A673 (cell line): Measurements from ENCODE around the gene BDKRB1. TPM values are rescaled to one million over a fixed set of nuclear protein-coding genes. Genes with fewer than 3 reads are reported as not detected.

Source experiments
- BruUV-seq: library from RNA; stranded (reverse); fragments of 400-500 nt; replicated peaks from 2 replicates; lab custom pipeline; 2021; lab: Mats Ljungman, UMichigan
- CTCF ChIA-PET: fragments of 300-600 bp; sonication (Branson Sonifier 250); formaldehyde crosslinking; loops from one replicate; lab custom pipeline; 2022; ENCODE audit warnings: antibody characterized with exemption; lab: Charles Lee
- POLR2A ChIA-PET: fragments of 300-600 bp; sonication (Branson Sonifier 250); formaldehyde crosslinking; loops from one replicate; lab custom pipeline; 2022; ENCODE audit warnings: antibody characterized with exemption; ENCODE audit not compliant: low non-redundant PET; lab: Charles Lee
- DNase-seq: peaks from one replicate; pipeline ENCODE4 v3.0.0-alpha.2; 2015; ENCODE audit warnings: low spot score
- H3K27ac ChIP-seq: fragments of 200-600 bp; sonication (generic); 2 replicates; pipeline ENCODE4 v1.5.1; 2016; ENCODE audit warnings: mixed run types, low read depth, mild to moderate bottlenecking, mixed read lengths, antibody characterized with exemption, low read length; ENCODE audit not compliant: poor library complexity, severe bottlenecking
- H3K27me3 ChIP-seq: fragments of 200-600 bp; sonication (generic); replicated peaks from 2 replicates; pipeline ENCODE4 v1.6.1; 2017; ENCODE audit warnings: mixed run types, low read depth, mild to moderate bottlenecking, mixed read lengths, antibody characterized with exemption, low read length; ENCODE audit not compliant: insufficient read depth, poor library complexity
- H3K36me3 ChIP-seq: fragments of 200-600 bp; sonication (generic); 2 replicates; pipeline ENCODE4 v1.6.1; 2016; ENCODE audit warnings: mixed run types, mild to moderate bottlenecking, mixed read lengths, antibody characterized with exemption, low read length; ENCODE audit not compliant: insufficient read depth, poor library complexity, severe bottlenecking
- H3K4me1 ChIP-seq: fragments of 200-600 bp; sonication (generic); 2 replicates; pipeline ENCODE4 v1.6.1; 2017; ENCODE audit warnings: mixed run types, mild to moderate bottlenecking, mixed read lengths, antibody characterized with exemption, low read length; ENCODE audit not compliant: insufficient read depth, poor library complexity, severe bottlenecking
- H3K4me3 ChIP-seq: fragments of 200-600 bp; sonication (generic); 2 replicates; pipeline ENCODE4 v1.5.1; 2016; ENCODE audit warnings: low read depth, mixed run types, mild to moderate bottlenecking, mixed read lengths, low read length; ENCODE audit not compliant: poor library complexity, severe bottlenecking
- H3K9me3 ChIP-seq: fragments of 200-600 bp; sonication (generic); 2 replicates; pipeline ENCODE4 v1.6.1; 2016; ENCODE audit warnings: mixed run types, low read depth, mild to moderate bottlenecking, mixed read lengths, antibody characterized with exemption, low read length; ENCODE audit not compliant: poor library complexity, severe bottlenecking
- EZH2 ChIP-seq: fragments of 200-600 bp; sonication (generic); IDR thresholded peaks from 2 replicates; pipeline ENCODE4 v1.6.1; 2017; ENCODE audit warnings: borderline replicate concordance, low read depth, mild to moderate bottlenecking, mixed read lengths, antibody characterized with exemption, low read length; ENCODE audit not compliant: poor library complexity, severe bottlenecking
- intact Hi-C: fragments of 100-400 bp; cut with micrococcal nuclease; formaldehyde crosslinking; loops from one replicate; pipeline ENCODE4 v1.10.0; 2022; ENCODE audit not compliant: unreplicated experiment
- total RNA-seq: library from RNA; stranded (reverse); gene quantifications from 2 replicates; pipeline ENCODE4 v1.2.3, GENCODE V29; 2021
- TF ChIP-seq, protein P1 (sequence below): fragments of 300-800, 200-600 bp; sonication (generic); conservative IDR thresholded peaks from 2 replicates; pipeline ENCODE4 v1.5.1; 2017; ENCODE audit warnings: low read depth, mild to moderate bottlenecking, antibody characterized with exemption, low read length, moderate library complexity, mixed read lengths

Gene BDKRB1
- total RNA-seq, 1 experiment from 2014 or later = not detected

DNA sequence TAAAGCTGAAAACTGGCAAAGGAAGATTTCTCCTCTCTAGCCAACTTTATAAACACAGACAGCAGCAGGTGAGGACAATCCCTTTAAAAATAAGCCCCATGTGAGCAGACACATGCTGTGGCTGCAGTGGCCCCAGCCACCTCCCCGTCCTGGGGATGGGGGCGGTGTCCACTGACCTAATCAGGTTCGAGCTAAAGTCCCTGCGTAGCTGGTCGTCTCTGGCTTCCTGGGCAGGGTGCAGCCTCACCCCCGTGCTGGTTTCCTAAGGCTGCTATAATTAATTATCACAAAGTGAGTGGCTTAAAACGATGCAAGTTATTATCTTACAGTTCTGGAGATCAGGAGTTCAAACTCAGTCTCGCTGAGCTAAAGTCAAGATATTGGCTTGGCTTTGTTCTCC, 1.0 kb downstream of the BDKRB1 start:
- POLR2A ChIA-PET = no interaction called here
- H3K4me3 ChIP-seq = no peak overlapping the region
- no peaks in the 10 kb centered on the region for H3K9me3 ChIP-seq
- TF ChIP-seq, protein P1, sequence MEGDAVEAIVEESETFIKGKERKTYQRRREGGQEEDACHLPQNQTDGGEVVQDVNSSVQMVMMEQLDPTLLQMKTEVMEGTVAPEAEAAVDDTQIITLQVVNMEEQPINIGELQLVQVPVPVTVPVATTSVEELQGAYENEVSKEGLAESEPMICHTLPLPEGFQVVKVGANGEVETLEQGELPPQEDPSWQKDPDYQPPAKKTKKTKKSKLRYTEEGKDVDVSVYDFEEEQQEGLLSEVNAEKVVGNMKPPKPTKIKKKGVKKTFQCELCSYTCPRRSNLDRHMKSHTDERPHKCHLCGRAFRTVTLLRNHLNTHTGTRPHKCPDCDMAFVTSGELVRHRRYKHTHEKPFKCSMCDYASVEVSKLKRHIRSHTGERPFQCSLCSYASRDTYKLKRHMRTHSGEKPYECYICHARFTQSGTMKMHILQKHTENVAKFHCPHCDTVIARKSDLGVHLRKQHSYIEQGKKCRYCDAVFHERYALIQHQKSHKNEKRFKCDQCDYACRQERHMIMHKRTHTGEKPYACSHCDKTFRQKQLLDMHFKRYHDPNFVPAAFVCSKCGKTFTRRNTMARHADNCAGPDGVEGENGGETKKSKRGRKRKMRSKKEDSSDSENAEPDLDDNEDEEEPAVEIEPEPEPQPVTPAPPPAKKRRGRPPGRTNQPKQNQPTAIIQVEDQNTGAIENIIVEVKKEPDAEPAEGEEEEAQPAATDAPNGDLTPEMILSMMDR = no peak
- no peak for TF ChIP-seq EZH2
- CTCF ChIA-PET = no interaction called here
- peaks cover 8% of the 10 kb centered on the region for H3K27me3 ChIP-seq
- intact Hi-C loops = no loop called here
- no peaks in the 10 kb centered on the region for H3K4me1 ChIP-seq
- no TSS peak for BruUV-seq
- no peaks in the 10 kb centered on the region for H3K36me3 ChIP-seq
- no peak overlapping the region for H3K27ac ChIP-seq
- no peak for DNase-seq

DNA sequence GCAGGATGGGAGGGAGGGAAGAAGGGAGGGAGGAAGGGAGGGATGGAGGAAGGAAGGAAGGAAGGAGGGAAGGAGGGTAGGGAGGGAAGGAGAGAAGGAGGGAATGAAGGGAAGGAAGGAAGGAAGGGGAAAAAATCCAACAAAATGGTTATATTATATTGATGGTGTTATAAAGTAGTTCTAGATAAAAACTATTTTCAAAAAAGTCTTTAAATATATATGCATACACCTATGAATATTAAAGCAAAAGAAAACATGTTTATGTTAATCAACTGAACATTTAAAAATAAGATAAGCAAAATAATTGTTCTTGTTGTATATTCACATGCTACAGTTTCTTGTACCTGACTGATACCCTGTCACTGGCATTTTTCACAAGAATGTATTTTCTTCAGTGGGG, 1.9 kb downstream of the BDKRB1 start:
- intact Hi-C loops = no loop called here
- POLR2A ChIA-PET = no interaction called here
- CTCF ChIA-PET = no interaction called here
- Histone ChIP-seq H3K4me3 (no peak overlapping the region), H3K9me3 (no peaks in the 10 kb centered on the region), H3K27me3 (peaks cover 8% of the 10 kb centered on the region), H3K36me3 (no peaks in the 10 kb centered on the region), H3K4me1 (no peaks in the 10 kb centered on the region), H3K27ac (no peak overlapping the region)
- no TSS peak for BruUV-seq
- TF ChIP-seq, protein P1 = no peak
- TF ChIP-seq EZH2 = no peak
- no peak for DNase-seq

DNA sequence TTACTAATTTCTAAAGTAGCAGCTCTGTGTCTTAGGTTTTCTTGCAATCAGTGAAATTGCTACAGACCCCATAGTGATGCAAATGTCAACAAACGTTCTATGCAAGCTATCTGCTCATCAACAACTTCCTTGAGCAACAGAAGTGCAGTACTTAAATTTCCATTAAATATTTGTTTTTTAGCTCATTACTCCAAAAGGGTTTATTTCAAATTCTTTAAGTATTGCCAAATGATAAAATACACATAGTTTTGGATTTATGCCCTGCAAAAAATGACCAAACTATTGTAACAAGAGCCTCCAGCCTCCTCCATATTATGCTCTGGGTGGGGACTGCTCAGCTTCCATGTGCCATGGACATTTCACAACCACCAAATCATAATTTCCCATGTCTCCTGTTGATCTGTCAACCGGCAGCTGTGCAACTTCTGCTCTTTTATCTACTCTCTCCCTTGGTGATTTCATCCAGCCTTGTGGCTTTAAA, 4.4 kb downstream of the BDKRB1 start:
- no peak for DNase-seq
- Histone ChIP-seq H3K4me3 (no peak overlapping the region), H3K27me3 (peaks cover 8% of the 10 kb centered on the region), H3K9me3 (no peaks in the 10 kb centered on the region), H3K27ac (no peak overlapping the region), H3K4me1 (peaks cover 5% of the 10 kb centered on the region), H3K36me3 (no peaks in the 10 kb centered on the region)
- ChIA-PET CTCF (no interaction called here), POLR2A (no interaction called here)
- no TSS peak for BruUV-seq
- TF ChIP-seq, protein P1 = no peak
- no peak for TF ChIP-seq EZH2
- intact Hi-C loops = no loop called here
